Frontal cortex (tissue), 4 donors: ENCODE data around the gene KLK3. TPM values are rescaled to one million over a fixed set of nuclear protein-coding genes. Genes with fewer than 3 reads are reported as not detected.

Experiments
- DNase-seq, 2 donors: peaks; one replicate each; pipeline ENCODE4 v3.0.0; 2012; ENCODE audit warnings: low spot score in 2 of 2
- FAIRE-seq: peaks from 2 replicates; lab custom pipeline; 2012; peaks lifted over from hg19 to GRCh38; lab: Jason Lieb, UNC
- total RNA-seq: library from RNA; depleted of rRNA; stranded (reverse); fragments of >200 nt; gene quantifications from one replicate; pipeline ENCODE4 v1.2.3, GENCODE V29; 2014
- donor health status: control.
- donor health status: control.
- donor health status: control.

KLK3 gene
- total RNA-seq, 1 donor from 2014 or later, result not detected

DNA sequence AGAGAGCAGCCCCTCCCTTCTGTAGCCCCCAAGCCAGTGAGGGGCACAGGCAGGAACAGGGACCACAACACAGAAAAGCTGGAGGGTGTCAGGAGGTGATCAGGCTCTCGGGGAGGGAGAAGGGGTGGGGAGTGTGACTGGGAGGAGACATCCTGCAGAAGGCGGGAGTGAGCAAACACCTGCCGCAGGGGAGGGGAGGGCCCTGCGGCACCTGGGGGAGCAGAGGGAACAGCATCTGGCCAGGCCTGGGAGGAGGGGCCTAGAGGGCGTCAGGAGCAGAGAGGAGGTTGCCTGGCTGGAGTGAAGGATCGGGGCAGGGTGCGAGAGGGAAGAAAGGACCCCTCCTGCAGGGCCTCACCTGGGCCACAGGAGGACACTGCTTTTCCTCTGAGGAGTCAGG lies 4.2 kb downstream of the KLK3 start:
- FAIRE-seq, result no peak
- no peak for DNase-seq

GRCh38 chr19:50859849-50860248 lies 5.1 kb downstream of the KLK3 start:
- no peak for FAIRE-seq
- no peak for DNase-seq

GRCh38 chr19:50861010-50861409 lies 6.3 kb downstream of the KLK3 start:
- FAIRE-seq (no peak), DNase-seq (no peak)

- FAIRE-seq (no peak), DNase-seq (no peak)
Observed at GRCh38 chr19:50861496-50862286, 7.0 kb downstream of the KLK3 start.

- FAIRE-seq (no peak), DNase-seq (no peak)
Observed at GRCh38 chr19:50869479-50869878, 14.8 kb downstream of the KLK3 start.

- FAIRE-seq, result no peak
- DNase-seq, result no peak
Observed at GRCh38 chr19:50870417-50871089, 15.8 kb downstream of the KLK3 start.

- FAIRE-seq (no peak), DNase-seq (no peak)
Observed at GRCh38 chr19:50873056-50873455, 18.3 kb downstream of the KLK3 start, which contains the start of gene KLK2. KLK2 (plus strand) TSS chr19:50873439; CDS start chr19:50873474, 35 bp downstream.

DNA sequence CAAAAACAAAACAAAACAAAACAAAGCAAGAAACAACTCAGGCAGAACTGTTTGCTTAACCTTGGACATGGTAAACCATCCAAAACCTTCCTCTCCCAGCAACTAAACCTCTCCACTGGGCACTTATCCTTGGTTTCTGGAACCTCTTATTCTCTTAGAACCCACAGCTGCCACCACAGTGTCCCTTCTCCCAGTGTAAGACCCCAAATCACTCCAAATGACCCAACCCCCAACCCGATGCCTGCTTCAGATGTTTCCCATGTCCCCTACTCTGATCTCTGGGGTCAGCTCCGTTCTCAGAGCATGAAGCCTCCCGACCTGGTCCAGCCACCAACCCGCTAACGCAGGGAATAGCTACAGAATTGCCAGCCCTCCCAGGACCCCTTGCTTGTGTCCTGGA lies 19.5 kb downstream of the KLK3 start:
- DNase-seq (no peak), FAIRE-seq (no peak)

GRCh38 chr19:50875795-50876422 lies 21.2 kb downstream of the KLK3 start:
- FAIRE-seq (no peak), DNase-seq (no peak)

- no peak for DNase-seq
- no peak for FAIRE-seq
Observed at GRCh38 chr19:50876456-50876855, 21.7 kb downstream of the KLK3 start.

- DNase-seq (no peak), FAIRE-seq (no peak)
Observed at GRCh38 chr19:50877338-50877737, 22.6 kb downstream of the KLK3 start.

GRCh38 chr19:50878851-50879250 lies 24.1 kb downstream of the KLK3 start:
- DNase-seq, result no peak
- FAIRE-seq, result no peak

DNA sequence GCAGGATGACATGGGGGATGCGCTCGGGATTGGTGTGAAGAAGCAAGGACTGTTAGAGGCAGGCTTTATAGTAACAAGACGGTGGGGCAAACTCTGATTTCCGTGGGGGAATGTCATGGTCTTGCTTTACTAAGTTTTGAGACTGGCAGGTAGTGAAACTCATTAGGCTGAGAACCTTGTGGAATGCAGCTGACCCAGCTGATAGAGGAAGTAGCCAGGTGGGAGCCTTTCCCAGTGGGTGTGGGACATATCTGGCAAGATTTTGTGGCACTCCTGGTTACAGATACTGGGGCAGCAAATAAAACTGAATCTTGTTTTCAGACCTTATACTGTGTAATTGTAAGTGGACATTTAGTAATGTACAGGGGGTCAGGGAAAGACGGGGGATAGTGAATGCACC lies 25.5 kb downstream of the KLK3 start:
- FAIRE-seq (no peak), DNase-seq (no peak)

DNA sequence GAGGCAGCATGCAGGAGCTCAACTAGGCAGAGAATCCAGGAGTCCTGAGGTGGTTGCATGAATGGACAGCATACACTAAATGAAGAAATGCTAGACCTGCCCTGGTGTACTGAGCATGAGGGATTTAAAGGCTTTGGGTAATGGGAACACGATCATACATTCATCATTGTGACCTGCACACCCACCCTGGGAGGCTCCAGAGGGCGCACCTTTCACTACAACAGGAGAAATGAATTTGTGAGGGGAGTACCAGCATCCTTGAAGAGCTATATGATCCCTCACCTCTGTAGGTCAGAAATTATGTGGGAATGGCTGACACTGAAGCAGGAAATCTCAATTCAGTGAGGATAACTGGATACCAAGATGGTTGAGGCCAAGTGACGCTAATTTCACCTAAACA lies 27.5 kb downstream of the KLK3 start:
- FAIRE-seq, result no peak
- no peak for DNase-seq

DNA sequence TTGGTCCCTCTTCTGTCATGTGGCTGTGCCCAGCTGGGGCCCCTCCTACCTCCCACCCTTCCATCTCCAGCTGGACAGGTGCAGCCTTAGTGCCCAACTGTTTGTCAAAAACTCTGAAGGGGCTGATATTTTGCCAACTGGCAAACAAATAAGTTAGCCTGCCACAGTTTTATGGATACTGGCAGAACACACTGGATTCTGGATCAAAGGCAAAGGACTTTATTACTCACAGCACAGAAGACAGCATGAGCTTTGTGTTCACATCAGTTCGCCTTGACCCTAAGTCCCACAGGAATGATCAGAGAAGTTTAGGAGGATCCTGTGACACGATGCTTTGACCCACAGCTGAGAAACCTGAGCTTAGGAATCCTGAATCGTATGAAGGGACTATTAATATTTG lies 34.9 kb downstream of the KLK3 start:
- DNase-seq (no peak), FAIRE-seq (no peak)

- DNase-seq (no peak), FAIRE-seq (no peak)
Observed at GRCh38 chr19:50890422-50891252, 35.9 kb downstream of the KLK3 start.

- no peak for DNase-seq
- no peak for FAIRE-seq
Observed at GRCh38 chr19:50891253-50891625, 36.5 kb downstream of the KLK3 start.

- FAIRE-seq (no peak), DNase-seq (no peak)
Observed at GRCh38 chr19:50893047-50893736, 38.5 kb downstream of the KLK3 start.

GRCh38 chr19:50894478-50895356 lies 40.0 kb downstream of the KLK3 start:
- DNase-seq, result no peak
- FAIRE-seq, result no peak
